Stimulated activated naive CD8-positive, alpha-beta T cell treated with anti-CD3 and anti-CD28 coated beads, Interleukin-15, Interleukin-2, amounts not matched to agents 100 ng/mL and 50 ng/mL, for 24 hours (primary cell): Measurements from ENCODE around the gene TCEANC.

ENCODE experiments used
- H3K27ac Mint-ChIP-seq: one replicate; pipeline ENCODE4 v1.8.0; 2021; ENCODE audit warnings: mild to moderate bottlenecking, mixed read lengths
- H3K27me3 Mint-ChIP-seq: one replicate; pipeline ENCODE4 v1.8.0; 2021; ENCODE audit warnings: mixed read lengths
- H3K36me3 Mint-ChIP-seq: one replicate; pipeline ENCODE4 v1.8.0; 2021; ENCODE audit warnings: low read depth, mixed read lengths
- H3K4me1 Mint-ChIP-seq: one replicate; pipeline ENCODE4 v1.8.0; 2021; ENCODE audit warnings: low read depth, mixed read lengths
- H3K4me3 Mint-ChIP-seq: one replicate; pipeline ENCODE4 v1.8.0; 2021; ENCODE audit warnings: mild to moderate bottlenecking, mixed read lengths
- H3K9me3 Mint-ChIP-seq: one replicate; pipeline ENCODE4 v1.8.0; 2021; ENCODE audit warnings: mixed read lengths

Gene TCEANC

DNA sequence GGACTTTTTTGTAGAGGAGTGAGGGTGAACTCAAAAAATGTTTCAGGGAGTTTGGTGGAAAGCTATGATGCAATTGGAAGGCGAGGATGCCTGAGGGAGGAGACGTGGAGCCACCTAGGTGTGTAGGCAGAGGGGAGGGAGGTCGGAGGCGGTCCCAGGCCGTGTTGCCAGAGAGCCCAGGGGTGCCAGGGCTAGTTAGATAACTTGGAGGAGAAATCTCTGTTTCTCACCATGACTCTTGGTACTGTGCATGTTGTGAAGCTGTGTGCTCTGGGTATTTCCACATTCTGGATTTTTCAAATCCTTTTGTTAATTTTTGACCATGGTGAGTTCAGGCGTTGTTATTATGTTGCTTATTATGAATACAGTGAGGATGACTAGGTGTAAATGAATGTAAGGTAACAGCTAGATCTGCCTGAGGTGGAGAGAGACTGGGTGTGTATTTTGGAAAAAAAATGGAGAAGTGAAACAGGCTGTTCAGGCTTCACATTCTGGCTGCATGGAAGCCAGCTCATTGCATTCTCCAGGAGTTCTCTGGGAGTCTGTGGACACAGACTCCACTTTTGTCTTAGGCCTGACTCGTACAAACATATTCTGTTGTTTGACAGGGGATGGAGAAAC is 40.5 kb downstream of the TCEANC start:
- Mint-ChIP-seq H3K4me1 (peaks cover 71% of the 10 kb centered on the region), H3K36me3 (peaks cover 38% of the 10 kb centered on the region), H3K27me3 (no peaks in the 10 kb centered on the region), H3K4me3 (peak overlapping the region; percentile 25), H3K27ac (peak overlapping the region; percentile 21), H3K9me3 (no peaks in the 10 kb centered on the region)

GRCh38 chrX:13694359-13694758 is 41.4 kb downstream of the TCEANC start:
- Mint-ChIP-seq H3K36me3 (peaks cover 43% of the 10 kb centered on the region), H3K9me3 (no peaks in the 10 kb centered on the region), H3K27ac (no peak overlapping the region), H3K4me1 (peaks cover 75% of the 10 kb centered on the region), H3K27me3 (no peaks in the 10 kb centered on the region), H3K4me3 (no peak overlapping the region)

GRCh38 chrX:13694983-13695382 is 42.0 kb downstream of the TCEANC start:
- peaks cover 43% of the 10 kb centered on the region for H3K36me3 Mint-ChIP-seq
- no peaks in the 10 kb centered on the region for H3K27me3 Mint-ChIP-seq
- H3K9me3 Mint-ChIP-seq, result no peaks in the 10 kb centered on the region
- peaks cover 77% of the 10 kb centered on the region for H3K4me1 Mint-ChIP-seq
- H3K27ac Mint-ChIP-seq, result peak overlapping the region; percentile 72
- H3K4me3 Mint-ChIP-seq, result no peak overlapping the region

- Mint-ChIP-seq H3K36me3 (peaks cover 36% of the 10 kb centered on the region), H3K4me1 (peaks cover 78% of the 10 kb centered on the region), H3K27ac (no peak overlapping the region), H3K27me3 (no peaks in the 10 kb centered on the region), H3K9me3 (no peaks in the 10 kb centered on the region), H3K4me3 (no peak overlapping the region)
These were observed 42.7 kb downstream of the TCEANC start for GRCh38 chrX:13695601-13696115.

- Mint-ChIP-seq H3K9me3 (no peaks in the 10 kb centered on the region), H3K27ac (peak overlapping the region; percentile 34), H3K4me3 (no peak overlapping the region), H3K36me3 (peaks cover 41% of the 10 kb centered on the region), H3K4me1 (peaks cover 79% of the 10 kb centered on the region), H3K27me3 (no peaks in the 10 kb centered on the region)
These were observed 44.5 kb downstream of the TCEANC start for GRCh38 chrX:13697455-13697854.

DNA sequence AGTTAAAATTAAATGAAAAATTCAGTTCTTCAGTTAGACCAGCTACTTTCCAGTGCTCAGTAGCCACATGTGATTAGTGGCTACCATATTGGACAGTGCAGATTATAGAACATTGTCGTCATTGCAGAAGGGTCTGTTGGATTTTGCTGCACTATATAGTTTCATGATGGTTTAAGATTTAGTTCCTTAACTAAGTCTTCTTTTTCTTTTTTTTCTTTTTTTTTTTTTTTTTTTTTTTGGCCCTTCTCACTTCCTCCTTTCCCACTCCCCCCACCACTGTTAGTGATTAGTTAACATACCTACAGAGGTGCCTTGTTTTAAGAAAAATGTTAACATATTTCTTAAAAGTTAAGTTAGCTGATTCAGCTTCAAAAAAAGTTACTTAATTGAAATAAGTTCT is 45.0 kb downstream of the TCEANC start:
- Mint-ChIP-seq H3K9me3 (no peaks in the 10 kb centered on the region), H3K27ac (no peak overlapping the region), H3K4me1 (peaks cover 79% of the 10 kb centered on the region), H3K27me3 (no peaks in the 10 kb centered on the region), H3K4me3 (no peak overlapping the region), H3K36me3 (peaks cover 39% of the 10 kb centered on the region)

DNA sequence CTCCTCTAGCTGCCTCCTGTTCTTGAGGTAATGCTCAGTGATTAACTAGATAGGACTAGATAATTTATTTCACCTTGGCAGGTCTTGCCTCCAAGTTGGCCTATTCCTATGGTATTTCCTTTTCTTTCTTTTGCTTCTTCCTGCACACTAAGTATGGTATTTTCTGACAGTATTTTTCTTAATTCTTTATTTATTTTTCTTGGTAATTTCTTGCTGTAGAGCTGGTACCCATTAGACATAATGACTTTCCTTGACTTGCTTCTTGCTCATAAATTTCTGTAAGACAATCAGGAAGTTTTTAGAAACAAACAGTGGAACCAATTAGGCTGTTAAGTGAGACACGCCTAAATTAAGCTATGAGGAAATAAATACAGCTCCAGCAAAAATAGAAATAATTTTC is 45.5 kb downstream of the TCEANC start:
- Mint-ChIP-seq H3K27me3 (no peaks in the 10 kb centered on the region), H3K9me3 (no peaks in the 10 kb centered on the region), H3K36me3 (peaks cover 36% of the 10 kb centered on the region), H3K4me3 (no peak overlapping the region), H3K4me1 (peaks cover 79% of the 10 kb centered on the region), H3K27ac (no peak overlapping the region)

GRCh38 chrX:13699183-13699826 is 46.4 kb downstream of the TCEANC start:
- Mint-ChIP-seq H3K27ac (peak overlapping the region; percentile 62), H3K4me1 (peaks cover 79% of the 10 kb centered on the region), H3K36me3 (peaks cover 37% of the 10 kb centered on the region), H3K27me3 (no peaks in the 10 kb centered on the region), H3K9me3 (no peaks in the 10 kb centered on the region), H3K4me3 (no peak overlapping the region)

- Mint-ChIP-seq H3K36me3 (peaks cover 36% of the 10 kb centered on the region), H3K4me3 (no peak overlapping the region), H3K9me3 (no peaks in the 10 kb centered on the region), H3K27ac (no peak overlapping the region), H3K27me3 (no peaks in the 10 kb centered on the region), H3K4me1 (peaks cover 75% of the 10 kb centered on the region)
These were observed 47.4 kb downstream of the TCEANC start for GRCh38 chrX:13700380-13700779.

- Mint-ChIP-seq H3K27ac (peak overlapping the region; percentile 80), H3K4me1 (peaks cover 65% of the 10 kb centered on the region)
These were observed 49.3 kb downstream of the TCEANC start for GRCh38 chrX:13702111-13702789.

GRCh38 chrX:13703135-13703534 is 50.2 kb downstream of the TCEANC start:
- Mint-ChIP-seq H3K9me3 (no peaks in the 10 kb centered on the region), H3K4me3 (no peak overlapping the region), H3K4me1 (peaks cover 59% of the 10 kb centered on the region), H3K27me3 (no peaks in the 10 kb centered on the region), H3K27ac (peak overlapping the region; percentile 80), H3K36me3 (peaks cover 39% of the 10 kb centered on the region)

More at GRCh38 chrX:13702111-13702789, 49.3 kb downstream of the TCEANC start:
- Mint-ChIP-seq H3K9me3 (no peaks in the 10 kb centered on the region), H3K4me3 (no peak overlapping the region), H3K27me3 (no peaks in the 10 kb centered on the region), H3K36me3 (peaks cover 36% of the 10 kb centered on the region)

DNA sequence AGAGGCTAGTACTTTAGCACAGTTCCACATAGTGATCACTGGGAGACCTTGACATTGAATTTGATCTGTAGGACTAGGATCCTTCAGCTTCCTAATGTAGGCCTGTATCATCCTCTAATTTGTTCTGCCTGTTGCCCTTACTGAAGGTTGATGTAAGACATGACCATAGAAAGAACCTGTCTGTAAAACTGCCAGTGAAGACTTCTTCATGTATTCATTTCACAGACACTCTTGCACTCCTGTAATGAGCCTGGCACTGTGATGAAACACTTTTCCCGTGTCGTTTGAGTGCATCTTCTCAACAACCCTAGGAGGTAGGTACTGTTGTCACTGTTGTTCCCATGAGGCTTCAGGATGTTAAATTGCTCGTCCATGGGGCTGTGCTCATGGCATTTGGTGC is 50.6 kb downstream of the TCEANC start:
- Mint-ChIP-seq H3K27ac (peak overlapping the region; percentile 80), H3K9me3 (no peaks in the 10 kb centered on the region), H3K36me3 (peaks cover 43% of the 10 kb centered on the region), H3K4me1 (peaks cover 59% of the 10 kb centered on the region), H3K4me3 (no peak overlapping the region), H3K27me3 (no peaks in the 10 kb centered on the region)

- peaks cover 31% of the 10 kb centered on the region for H3K36me3 Mint-ChIP-seq
- H3K4me3 Mint-ChIP-seq, result no peak overlapping the region
- H3K4me1 Mint-ChIP-seq, result peaks cover 15% of the 10 kb centered on the region
These were observed 58.2 kb downstream of the TCEANC start for GRCh38 chrX:13711141-13711540.

More at GRCh38 chrX:13711141-13711540, 58.2 kb downstream of the TCEANC start:
- no peaks in the 10 kb centered on the region for H3K27me3 Mint-ChIP-seq
- H3K27ac Mint-ChIP-seq, result peak overlapping the region; percentile 32
- H3K9me3 Mint-ChIP-seq, result no peaks in the 10 kb centered on the region
